Frontal cortex (tissue), 4 donors: ENCODE results near the gene KRTAP12-1. TPM values are rescaled to one million over a fixed set of nuclear protein-coding genes. Genes with fewer than 3 reads are reported as not detected.

Experiments
- DNase-seq, 2 donors: peaks; one replicate each; pipeline ENCODE4 v3.0.0; 2012; ENCODE audit warnings: low spot score in 2 of 2
- FAIRE-seq: peaks from 2 replicates; lab custom pipeline; 2012; peaks lifted over from hg19 to GRCh38; lab: Jason Lieb, UNC
- total RNA-seq: library from RNA; depleted of rRNA; stranded (reverse); fragments of >200 nt; gene quantifications from one replicate; pipeline ENCODE4 v1.2.3, GENCODE V29; 2014
- donor health status: control.
- donor health status: control.
- donor health status: control.

Gene KRTAP12-1, protein sequence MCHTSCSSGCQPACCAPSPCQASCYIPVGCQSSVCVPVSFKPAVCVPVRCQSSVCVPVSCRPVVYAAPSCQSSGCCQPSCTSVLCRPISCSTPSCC
- total RNA-seq = not detected

DNA sequence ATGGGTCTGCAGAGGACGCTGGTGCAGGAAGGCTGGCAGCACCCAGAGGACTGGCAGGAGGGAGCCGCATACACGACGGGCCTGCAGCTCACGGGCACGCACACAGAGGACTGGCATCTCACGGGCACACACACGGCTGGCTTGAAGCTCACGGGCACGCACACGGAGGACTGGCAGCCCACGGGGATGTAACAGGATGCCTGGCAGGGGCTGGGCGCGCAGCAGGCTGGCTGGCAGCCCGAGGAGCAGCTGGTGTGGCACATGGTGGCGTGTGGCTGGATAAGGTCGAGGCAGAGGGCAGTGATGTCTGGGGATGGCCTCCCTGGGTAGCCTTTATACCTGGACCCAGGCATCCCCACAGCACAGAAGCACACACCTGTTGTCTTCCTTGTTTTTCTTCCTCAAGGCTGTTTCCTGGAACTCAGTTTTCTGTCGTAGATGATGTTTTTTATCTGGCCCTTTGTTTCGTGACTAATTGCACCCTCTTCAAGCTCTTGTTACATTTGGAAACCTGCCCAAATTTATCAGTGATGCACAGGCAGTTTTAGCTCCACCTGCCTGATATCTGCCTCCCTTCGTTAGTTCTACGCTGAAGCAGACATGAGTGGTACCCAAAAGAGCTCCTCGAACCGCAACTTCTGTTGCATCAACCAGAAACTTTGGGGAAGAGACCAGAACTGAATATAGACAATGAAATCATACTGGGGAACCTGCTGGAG lies at the start of gene KRTAP12-1:
Gene KRTAP12-1, minus strand, starts transcription at position 303 of the 719 bp plus-strand sequence. Its CDS starts 40 bp downstream, at position 263.
- DNase-seq (no peak), FAIRE-seq (no peak)

DNA sequence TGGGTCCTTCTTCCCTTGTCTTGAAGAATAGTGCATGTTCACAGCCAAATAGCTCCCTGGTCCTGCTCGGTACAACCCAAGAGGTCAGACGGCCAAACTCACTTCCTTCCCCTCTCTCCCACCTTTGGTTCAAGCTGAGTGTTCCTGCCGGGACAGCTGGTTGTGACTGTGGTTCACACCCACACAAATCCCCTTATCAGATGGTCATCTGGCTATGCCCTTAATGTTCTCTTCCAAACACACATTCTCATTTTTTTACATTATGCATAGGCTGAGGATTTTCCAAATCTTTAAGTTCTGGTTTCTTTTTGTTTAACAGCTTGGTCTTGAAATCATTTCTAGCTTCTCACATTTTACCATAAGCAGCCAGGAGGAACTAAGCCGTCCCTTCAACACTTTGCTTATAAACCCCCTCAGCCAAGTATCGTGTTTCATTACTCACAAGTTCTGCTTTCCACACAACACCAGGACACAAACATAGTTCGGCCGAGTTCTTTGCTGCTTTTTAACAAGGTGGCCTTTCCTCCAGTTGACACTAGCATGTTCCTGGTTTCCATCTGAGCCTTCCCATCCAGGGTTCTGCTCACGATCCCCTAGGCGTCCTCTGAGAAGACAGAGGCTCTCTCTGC lies 49.1 kb upstream of the KRTAP12-1 start:
- FAIRE-seq = no peak
- DNase-seq = no peak

DNA sequence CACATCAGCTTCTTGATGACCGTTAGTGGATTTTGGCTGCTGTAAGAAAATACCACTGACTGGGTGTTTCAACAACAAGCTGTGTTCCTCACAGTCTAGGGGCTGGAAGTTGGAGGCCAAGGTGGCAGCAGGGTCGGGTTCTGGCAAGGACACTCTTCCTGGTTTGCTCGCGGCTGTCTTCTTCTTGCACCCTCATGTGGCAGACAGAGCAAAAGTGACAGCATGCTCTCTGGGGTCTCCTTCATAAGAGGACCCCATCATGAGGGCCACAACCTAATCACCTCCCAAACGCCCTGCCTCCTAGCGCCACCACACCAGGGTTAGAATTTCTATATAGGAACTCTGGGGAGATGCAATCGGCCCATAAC lies 48.0 kb upstream of the KRTAP12-1 start:
- FAIRE-seq (no peak), DNase-seq (no peak)

DNA sequence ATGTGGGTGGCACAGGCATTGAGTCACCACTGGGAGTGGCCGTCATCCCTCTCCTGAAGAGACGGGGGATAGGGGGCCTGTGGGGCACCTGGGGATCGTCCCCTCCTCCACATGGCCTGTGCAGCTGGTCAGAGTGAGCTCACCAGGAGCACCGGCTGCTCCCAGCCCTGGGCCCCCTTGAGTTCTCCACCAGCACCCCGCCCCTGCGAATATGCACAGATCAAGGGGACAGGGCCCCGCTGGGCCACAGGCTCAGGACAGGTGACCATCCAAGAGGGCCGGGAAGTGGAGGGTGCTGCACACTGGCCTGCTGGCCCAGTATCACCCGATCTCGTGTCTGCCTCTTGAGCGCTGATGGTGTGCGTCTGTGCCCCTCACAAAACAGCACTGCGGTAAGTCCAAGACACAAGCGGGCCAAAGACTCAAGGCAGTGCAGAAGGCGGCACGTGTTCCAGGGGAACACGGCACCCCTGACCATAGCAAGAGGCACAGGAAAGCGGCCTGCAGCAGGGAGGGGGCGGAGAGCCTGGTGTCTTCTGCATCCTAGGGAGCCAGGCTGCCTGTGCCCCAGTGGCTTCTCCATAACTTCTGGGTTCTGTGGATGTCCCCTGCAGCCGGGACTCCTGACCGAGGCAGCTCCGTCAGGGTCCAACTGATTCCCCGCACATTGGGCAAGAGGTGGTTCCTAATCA lies 47.5 kb upstream of the KRTAP12-1 start:
- DNase-seq (no peak), FAIRE-seq (no peak)

DNA sequence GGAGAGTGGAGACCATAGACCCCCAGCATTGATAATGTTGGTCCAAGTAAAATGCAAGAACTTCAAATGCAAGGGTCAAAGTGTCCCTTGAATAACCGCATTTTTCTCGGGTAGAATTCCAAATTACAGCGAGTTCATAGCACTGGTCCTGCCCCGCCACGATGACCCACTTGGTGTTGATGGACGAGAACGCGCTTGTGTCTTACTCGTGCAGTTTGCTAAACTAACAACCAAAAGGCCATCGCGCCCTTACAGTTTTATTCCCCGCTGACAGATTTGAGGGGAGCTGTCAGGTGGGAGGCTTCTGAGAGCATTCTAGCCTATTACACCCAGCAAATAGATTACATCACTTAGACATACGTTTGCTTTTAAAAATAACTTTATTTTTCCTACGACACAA lies 46.8 kb upstream of the KRTAP12-1 start:
- no peak for FAIRE-seq
- no peak for DNase-seq

DNA sequence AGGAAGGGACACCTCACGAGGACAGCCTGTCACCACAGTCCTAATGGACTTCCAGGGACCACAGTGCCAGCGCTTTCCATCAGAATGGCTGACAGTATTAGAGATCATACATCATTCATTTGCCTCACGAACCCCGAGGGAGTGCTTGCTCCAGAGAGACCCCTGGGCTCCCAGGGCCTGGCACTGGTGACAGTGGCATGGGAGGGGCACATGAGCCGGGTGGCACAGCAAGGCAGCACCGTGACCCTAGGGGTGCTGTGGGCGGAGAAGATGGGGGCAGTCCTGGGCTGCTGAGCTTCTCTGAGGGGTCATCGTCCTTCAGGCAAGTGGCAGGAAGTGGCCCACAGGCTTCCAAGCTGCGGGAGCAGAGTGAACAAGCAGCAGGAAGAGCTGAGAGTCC lies 45.8 kb upstream of the KRTAP12-1 start:
- DNase-seq = no peak
- no peak for FAIRE-seq

DNA sequence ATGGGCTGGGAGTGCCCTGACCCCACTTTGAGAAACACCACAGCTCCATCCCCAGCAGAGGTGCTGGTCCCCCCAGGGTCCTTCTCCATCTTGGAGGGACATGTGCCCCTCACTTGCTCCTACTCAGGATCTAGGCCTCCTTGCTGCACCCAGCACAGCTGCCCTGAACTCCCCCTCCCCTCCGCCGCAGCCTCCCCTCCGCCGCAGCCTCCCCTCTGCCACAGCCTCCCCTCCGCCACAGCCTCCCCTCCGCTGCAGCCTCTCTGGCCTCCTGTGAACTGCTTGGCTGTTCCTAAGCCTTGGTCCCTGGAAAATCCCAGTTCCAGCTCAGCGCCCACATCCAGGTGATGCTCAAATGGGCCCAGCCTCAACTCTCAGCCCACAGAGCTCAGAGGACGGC lies 45.4 kb upstream of the KRTAP12-1 start:
- DNase-seq = no peak
- FAIRE-seq = no peak

DNA sequence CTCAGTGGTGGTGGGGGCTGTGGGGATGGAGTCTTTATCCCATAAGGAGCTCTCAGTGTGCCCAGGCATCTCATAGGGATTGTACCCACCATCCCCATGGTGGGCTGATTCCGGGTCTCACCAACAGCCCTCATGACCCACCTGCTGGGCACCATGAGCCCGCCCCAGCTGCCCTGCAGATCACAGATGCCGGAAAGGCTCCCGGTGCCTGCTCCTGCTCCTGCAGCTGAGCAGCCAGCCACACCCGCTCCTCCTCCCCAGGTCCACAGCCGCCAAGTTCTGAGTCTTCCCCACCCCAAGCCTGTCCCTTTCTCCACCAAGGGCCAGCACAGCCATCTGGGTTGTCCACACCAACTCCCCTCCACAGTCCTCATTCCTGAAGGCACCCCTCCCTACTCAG lies 44.9 kb upstream of the KRTAP12-1 start:
- DNase-seq = no peak
- no peak for FAIRE-seq

DNA sequence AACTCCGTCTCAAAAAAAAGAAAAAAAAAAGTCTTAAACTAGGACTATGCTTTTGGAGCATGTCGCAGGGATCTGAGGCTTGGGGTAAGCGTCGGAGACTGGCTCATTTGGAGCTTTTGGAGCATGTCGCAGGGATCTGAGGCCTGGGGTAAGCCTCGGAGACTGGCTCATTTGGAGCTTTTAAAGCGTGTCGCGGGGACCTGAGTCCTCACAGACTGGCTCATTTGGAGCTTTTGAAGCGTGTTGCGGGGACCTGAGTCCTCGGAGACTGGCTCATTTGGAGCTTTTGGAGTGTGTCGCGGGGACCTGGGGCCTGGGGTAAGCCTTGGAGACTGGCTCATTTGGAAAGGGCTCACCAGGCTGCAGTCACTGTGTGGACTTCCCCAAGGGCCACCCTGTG lies 43.0 kb upstream of the KRTAP12-1 start:
- FAIRE-seq = no peak
- DNase-seq = no peak

DNA sequence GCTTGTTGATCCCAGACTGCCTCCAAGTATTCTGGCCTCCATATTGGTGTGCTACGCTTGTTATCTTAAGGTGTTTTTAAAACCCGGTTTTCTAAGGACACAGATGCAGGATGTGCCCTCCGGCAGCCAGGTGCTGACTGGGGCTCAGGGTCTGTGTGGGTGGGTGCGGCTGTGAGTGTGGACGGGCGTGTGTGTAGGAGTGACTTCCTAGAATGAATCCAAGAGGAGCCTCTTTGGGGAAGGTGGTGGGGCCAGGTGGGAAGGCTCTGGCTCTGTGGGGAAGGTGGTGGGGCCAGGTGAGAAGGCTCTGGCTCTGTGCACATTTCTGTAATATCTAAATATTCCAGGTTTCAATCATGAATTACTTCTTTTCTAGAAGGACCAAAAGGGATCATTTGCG lies 42.2 kb upstream of the KRTAP12-1 start:
- FAIRE-seq (no peak), DNase-seq (no peak)

DNA sequence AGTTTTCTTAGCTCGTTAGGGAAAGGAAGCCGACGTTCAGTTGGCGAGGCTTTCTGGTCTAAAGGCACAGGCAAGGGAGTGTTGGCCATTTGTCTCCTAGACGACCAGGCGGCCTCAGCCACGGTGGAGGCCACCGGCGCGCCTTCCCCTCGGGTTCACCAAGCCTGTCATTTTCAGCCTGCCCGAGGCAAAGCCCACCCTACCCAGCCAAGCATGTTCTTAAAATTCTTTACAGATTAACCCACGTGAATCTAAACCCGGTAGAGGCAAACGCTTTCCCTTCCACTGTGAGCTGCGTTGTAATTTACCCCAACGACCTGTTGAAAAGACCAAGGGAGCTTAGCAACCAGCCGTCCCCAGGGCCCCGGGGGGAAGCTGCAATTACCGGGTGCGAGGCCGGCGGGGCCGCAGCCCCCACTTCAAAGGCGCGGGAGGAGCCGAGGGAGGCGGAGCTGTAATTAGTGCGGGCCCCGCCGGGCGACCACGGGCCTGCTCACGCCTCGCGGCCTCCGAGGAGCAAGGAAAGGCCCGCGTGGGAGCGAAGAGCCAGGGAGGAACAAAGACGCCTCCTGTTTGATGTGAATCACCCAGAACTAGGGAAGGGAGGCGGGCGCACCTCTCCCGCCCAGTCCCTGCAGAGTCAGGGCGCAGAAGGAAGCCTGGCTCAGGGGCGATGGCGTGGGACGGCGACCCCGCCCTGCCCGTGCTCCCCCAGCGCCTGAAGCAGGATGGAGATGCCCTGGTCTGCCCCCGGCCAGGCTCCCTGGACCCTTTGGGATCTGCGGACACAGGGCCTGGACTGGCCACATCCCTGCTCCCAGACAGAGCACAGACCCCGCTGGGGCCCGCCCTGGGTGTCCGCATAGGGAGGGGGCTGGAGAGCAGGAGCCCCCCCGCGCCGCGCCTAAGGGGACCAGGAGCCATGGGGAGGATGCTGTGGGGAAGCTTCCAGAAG lies 41.5 kb upstream of the KRTAP12-1 start:
- FAIRE-seq = no peak
- DNase-seq = no peak

DNA sequence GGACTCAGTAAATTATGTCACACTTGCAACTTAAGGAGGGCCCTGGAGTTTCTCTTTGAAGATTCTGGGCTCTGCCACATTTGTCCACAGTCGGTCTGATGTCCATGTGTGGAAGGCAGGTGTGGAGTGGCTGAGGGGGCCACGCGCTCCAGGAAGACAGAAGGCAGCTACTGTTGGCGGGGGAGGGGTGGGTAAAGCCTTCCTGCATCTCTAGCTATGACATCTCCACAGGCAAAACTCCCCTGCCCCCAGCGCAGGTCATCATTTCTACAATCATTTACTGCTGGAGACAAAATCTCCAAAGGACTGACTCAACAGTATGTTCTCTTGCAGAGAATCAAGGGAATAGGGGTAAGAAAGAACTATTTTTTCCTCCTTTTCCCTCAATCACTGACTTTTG lies 40.8 kb upstream of the KRTAP12-1 start:
- no peak for FAIRE-seq
- DNase-seq = no peak

DNA sequence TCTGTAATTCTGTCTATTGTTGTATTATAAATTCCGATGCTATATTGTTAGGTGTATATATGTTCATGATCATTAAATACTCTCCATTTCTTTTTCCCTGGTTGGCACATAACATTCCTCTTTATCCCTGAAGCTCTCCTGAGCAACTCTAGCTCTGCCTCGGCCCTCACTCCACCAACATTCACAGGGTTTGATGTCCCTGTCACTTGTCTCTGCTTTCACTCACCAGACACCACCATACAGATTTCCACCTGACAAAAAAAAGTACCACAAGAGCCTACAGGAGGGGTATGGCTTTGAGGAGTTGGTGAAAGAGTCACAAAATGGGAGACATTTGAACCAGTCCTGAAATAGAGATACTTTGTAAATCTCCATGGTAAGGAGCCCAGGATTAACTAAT lies 38.2 kb upstream of the KRTAP12-1 start:
- no peak for DNase-seq

DNA sequence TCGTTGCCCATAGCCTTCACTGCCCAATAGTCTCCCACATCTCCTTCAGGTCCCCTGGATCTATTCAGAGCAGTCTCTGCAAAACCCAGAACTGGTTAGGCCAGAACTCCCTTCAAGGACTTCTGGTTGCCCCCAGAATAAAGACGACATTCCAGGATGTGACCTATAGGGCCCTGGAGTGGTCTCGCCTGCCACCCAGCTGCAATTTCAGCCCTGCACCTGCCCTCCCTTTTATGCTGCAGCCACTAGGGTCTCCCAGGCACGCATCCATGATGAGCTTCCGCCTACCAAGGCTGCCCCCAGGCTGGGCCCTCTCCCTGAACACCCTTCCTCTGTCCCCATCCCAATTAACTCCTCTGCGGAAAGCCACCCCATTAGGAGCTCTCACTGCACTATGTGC lies 36.6 kb upstream of the KRTAP12-1 start:
- no peak for FAIRE-seq
- DNase-seq = no peak

More for the DNA sequence above, 38.2 kb upstream of the KRTAP12-1 start:
- no peak for FAIRE-seq

DNA sequence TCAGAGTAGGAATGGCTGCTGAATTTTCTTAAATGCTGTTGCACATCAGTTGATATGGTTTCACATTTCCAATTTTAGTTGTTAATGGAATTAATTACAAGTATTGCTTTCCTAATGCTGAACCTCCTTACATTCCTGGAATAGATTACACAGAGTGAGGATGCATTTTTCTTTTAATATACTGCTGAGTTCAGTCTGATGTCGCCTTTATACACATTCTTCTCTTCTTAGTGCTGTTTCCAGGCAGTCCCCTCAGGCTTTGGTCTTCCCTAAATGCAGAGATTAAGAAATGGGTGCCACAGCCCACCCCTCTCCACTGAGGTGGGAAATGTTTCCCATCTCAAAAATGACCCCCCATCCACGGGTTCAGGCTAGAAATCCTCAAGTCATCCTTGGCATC lies 36.1 kb upstream of the KRTAP12-1 start:
- DNase-seq (no peak), FAIRE-seq (no peak)

DNA sequence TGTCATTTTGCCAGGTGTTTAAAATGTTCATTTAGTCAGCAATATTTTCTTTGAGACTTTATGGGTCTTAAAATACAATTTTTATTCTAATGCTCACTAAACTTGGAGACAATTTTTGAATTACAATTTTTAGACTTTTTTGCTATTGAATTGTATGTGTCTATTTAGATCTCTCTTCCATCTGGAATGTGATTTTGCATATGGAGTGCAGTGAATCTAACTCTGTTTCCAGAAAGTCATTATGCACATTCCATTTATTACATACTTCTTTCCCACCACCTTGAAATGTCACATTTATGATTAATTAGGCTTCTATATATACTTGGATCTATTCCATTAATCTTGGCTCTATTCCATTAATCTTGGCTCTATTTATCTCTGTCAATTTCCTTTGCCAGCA lies 35.0 kb upstream of the KRTAP12-1 start:
- DNase-seq (no peak), FAIRE-seq (no peak)

DNA sequence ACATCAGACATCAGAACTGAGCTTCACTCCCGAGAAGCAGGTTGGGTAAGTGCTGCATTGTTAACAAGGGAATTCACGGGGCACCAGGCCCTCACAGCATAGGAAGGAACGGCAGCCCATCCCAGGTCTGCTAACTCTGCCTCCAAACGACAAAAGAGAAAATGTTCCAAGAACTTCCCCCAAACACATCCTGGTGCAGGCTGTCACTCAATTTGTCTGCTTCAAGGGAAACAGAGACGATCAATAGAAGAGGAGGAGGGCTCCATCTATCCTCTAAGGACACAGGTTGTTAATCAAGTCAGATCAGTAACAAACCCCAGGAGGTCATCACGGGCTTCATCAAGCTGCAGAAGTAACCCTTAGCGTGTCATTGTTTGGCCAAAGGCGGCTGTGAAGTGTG lies 32.9 kb upstream of the KRTAP12-1 start:
- FAIRE-seq = no peak

DNA sequence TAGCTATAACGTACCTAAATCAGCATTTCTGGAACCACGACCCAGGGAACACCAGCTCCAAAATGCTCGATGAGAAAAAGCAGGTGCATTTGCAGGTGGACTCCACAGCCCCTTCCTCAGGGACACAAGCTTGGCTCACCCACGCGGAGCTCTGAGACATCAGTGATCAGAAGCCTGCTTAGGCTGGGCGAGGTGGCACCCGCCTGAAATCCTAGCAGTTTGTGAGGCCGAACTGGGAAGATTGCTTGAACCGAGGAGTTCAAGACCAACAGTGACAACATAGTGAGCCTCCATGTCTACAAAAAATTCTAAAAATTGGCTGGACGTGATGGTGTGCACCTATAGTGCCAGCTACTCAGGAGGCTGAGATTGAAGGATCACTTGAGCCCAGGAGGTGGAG lies 31.9 kb upstream of the KRTAP12-1 start:
- FAIRE-seq (no peak), DNase-seq (no peak)

More for the DNA sequence above, 32.9 kb upstream of the KRTAP12-1 start:
- DNase-seq = no peak

DNA sequence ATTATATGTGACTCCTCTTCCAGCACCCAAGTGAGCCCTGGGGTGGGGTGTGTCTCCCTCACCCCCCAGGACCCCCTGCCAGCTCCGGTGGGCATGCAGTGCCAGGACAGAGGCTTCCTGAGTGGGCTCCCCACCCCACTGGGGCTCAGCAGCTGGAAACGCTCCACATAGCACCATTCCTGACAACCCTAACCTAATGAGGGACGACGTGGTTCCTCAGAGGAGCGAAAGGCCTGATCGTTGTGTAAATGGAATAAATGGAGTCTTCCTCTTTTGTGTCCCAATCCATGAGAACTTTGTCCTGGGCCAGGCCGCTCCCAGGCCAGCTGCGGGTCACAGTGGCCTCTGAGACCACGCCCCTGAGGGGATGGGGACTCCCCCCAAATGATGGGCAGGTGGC lies 31.2 kb upstream of the KRTAP12-1 start:
- DNase-seq (no peak), FAIRE-seq (no peak)
